SJCRH30 (cell line): Measurements from ENCODE around the gene OR51I2. TPM values are rescaled to one million over a fixed set of nuclear protein-coding genes. Genes with fewer than 3 reads are reported as not detected.

Source experiments
- DNase-seq, 2 experiments: peaks; one replicate each; pipeline ENCODE4 v3.0.0-alpha.2; 2015 to 2020
- H3K27ac ChIP-seq: fragments of 250-450 bp; sonication (Bioruptor Pico); 2 replicates; pipeline ENCODE4 v1.5.1; 2020; ENCODE audit warnings: mild to moderate bottlenecking, moderate library complexity
- H3K27me3 ChIP-seq: fragments of 250-450 bp; sonication (Bioruptor Pico); 2 replicates; pipeline ENCODE4 v1.5.1; 2020; ENCODE audit warnings: mild to moderate bottlenecking, moderate library complexity
- H3K36me3 ChIP-seq: fragments of 250-450 bp; sonication (Bioruptor Pico); 2 replicates; pipeline ENCODE4 v1.5.1; 2020; ENCODE audit warnings: mild to moderate bottlenecking, moderate library complexity
- H3K4me1 ChIP-seq: fragments of 250-450 bp; sonication (Bioruptor Pico); 2 replicates; pipeline ENCODE4 v1.5.1; 2020; ENCODE audit warnings: mild to moderate bottlenecking, moderate library complexity
- H3K4me3 ChIP-seq: fragments of 250-450 bp; sonication (Bioruptor Pico); 2 replicates; pipeline ENCODE4 v1.5.1; 2020; ENCODE audit warnings: mild to moderate bottlenecking, moderate library complexity
- H3K9me3 ChIP-seq: fragments of 250-450 bp; sonication (Bioruptor Pico); replicated peaks from 2 replicates; pipeline ENCODE4 v1.5.1; 2020; ENCODE audit warnings: mild to moderate bottlenecking, moderate library complexity
- total RNA-seq: library from RNA; depleted of rRNA; stranded (reverse); fragments of >200 nt; shearing (Covaris generic); gene quantifications from 2 replicates; pipeline ENCODE4 v1.2.3, GENCODE V29; 2014; rRNA removed

Gene OR51I2
- total RNA-seq, 1 experiment from 2014 or later, result not detected

DNA sequence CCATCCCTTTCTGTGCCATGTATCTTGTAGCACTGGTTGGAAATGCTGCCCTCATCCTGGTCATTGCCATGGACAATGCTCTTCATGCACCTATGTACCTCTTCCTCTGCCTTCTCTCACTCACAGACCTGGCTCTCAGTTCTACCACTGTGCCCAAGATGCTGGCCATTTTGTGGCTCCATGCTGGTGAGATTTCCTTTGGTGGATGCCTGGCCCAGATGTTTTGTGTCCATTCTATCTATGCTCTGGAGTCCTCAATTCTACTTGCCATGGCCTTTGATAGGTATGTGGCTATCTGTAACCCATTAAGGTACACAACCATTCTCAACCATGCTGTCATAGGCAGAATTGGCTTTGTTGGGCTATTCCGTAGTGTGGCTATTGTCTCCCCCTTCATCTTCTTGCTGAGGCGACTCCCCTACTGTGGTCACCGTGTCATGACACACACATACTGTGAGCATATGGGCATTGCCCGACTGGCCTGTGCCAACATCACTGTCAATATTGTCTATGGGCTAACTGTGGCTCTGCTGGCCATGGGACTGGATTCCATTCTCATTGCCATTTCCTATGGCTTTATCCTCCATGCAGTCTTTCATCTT, 39.8 kb downstream of the OR51I2 start:
- DNase-seq, result no peak
- H3K9me3 ChIP-seq, result no peaks in the 10 kb centered on the region
- no peaks in the 10 kb centered on the region for H3K27me3 ChIP-seq
- H3K4me3 ChIP-seq, result no peak overlapping the region
- no peaks in the 10 kb centered on the region for H3K36me3 ChIP-seq
- H3K4me1 ChIP-seq, result no peaks in the 10 kb centered on the region
- no peak overlapping the region for H3K27ac ChIP-seq

DNA sequence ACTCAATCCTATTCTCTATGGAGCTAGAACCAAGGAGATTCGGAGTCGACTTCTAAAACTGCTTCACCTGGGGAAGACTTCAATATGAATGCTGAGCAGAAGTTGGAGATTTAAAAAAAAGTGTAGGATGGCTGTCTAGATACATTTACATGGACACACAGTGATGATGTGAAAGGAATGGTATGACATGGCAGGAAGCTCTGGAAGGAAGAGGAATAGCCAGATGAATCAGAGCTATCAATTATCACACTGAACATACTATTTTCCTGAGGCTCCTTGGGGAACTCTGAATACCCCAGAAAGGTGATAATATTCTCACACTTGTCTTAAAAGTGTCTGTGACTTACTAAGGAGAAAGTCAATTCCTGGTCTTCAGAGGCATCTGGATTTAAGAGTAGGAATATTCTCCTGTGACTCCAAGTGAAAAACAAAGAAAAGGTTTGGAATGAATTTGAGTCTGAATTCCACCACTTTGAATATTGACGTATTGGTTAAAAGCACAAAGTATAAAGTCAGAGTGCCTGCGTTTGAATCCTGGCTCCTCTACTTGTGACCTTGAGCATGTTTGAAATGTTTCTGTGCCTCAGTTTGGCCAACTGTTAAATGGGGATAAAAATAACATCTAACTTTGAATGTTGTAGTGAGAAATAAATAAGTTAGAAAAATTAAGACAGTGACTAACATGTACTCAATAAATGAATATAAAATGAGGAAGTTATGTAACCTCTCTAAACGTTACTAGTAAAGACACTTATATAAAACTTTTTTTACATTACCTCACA, 40.6 kb downstream of the OR51I2 start:
- H3K9me3 ChIP-seq, result no peaks in the 10 kb centered on the region
- H3K36me3 ChIP-seq, result no peaks in the 10 kb centered on the region
- no peak overlapping the region for H3K4me3 ChIP-seq
- H3K27me3 ChIP-seq, result no peaks in the 10 kb centered on the region
- no peak overlapping the region for H3K27ac ChIP-seq
- no peak for DNase-seq
- no peaks in the 10 kb centered on the region for H3K4me1 ChIP-seq

DNA sequence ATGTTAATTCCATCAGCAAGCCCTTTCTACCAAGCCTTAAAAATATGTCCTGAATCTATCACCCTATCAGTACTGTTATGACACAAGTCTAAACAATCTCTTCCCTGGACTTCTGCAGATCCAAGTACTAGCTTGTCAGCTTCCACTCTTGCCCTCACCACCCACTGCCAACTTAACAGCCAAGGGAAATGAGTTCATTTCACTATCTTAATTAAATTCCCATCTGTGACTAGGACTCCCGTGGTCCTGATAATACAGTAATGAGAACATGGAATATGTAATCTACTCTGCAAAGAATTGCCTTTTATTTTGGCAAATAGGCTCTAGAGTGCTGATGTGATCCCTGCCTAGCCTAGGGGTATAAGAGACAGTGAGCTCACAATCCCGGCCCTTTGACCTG, 50.5 kb downstream of the OR51I2 start:
- H3K9me3 ChIP-seq, result no peaks in the 10 kb centered on the region
- no peak overlapping the region for H3K4me3 ChIP-seq
- no peaks in the 10 kb centered on the region for H3K36me3 ChIP-seq
- H3K27ac ChIP-seq, result no peak overlapping the region
- no peaks in the 10 kb centered on the region for H3K4me1 ChIP-seq
- no peaks in the 10 kb centered on the region; the same call in 1 of the 2 replicates for H3K27me3 ChIP-seq
- no peak for DNase-seq

DNA sequence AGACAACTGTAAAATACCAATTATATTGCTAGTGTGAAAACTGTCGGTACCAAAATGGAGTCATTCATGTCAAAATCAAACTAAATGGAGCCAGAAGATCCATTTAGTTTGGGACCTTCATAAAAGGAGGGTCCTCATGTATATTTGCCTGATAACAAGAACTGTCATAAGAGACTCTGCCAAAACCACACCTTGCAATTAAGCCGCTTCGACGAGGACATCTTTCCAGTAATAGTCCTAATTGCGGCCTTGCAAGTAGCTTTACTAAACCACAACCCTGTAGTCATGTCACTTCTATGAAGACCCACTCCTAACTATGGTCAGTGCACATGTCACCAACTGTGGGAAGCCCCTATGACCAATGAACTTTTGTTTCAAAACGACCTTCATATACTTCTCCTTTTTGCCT, 51.3 kb downstream of the OR51I2 start:
- no peaks in the 10 kb centered on the region for H3K4me1 ChIP-seq
- DNase-seq, result no peak
- H3K27ac ChIP-seq, result no peak overlapping the region
- no peaks in the 10 kb centered on the region for H3K9me3 ChIP-seq
- H3K4me3 ChIP-seq, result no peak overlapping the region
- no peaks in the 10 kb centered on the region; the same call in none of the 2 replicates for H3K27me3 ChIP-seq
- no peaks in the 10 kb centered on the region for H3K36me3 ChIP-seq

DNA sequence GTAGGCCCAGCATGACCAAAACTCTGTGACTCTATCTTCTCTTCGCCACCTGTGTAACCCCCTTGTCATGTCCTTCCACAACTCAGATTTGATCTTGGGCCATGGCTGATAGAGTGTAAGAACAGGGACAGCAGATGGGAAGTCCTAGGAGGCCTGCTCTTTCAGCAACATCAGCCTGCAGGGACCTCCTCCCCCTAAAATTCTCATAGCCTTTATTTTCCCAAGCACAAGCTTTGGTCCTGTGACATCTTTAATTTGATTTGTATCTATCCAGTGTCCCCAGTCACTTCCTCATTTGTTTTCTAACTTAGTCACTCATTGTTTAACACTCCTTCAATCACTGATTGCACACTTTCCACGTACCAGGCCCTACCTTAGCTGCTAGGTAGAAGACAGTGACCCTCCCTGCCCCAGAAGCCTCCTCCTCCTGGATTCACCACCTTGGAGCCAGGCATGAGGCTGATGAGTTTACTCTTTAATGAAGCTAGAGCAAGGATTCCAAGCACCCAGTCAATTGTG, 55.3 kb downstream of the OR51I2 start:
- Histone ChIP-seq H3K27ac (no peak overlapping the region), H3K4me1 (no peaks in the 10 kb centered on the region), H3K9me3 (no peaks in the 10 kb centered on the region), H3K27me3 (peaks cover 5% of the 10 kb centered on the region), H3K4me3 (no peak overlapping the region), H3K36me3 (no peaks in the 10 kb centered on the region)
- no peak for DNase-seq

DNA sequence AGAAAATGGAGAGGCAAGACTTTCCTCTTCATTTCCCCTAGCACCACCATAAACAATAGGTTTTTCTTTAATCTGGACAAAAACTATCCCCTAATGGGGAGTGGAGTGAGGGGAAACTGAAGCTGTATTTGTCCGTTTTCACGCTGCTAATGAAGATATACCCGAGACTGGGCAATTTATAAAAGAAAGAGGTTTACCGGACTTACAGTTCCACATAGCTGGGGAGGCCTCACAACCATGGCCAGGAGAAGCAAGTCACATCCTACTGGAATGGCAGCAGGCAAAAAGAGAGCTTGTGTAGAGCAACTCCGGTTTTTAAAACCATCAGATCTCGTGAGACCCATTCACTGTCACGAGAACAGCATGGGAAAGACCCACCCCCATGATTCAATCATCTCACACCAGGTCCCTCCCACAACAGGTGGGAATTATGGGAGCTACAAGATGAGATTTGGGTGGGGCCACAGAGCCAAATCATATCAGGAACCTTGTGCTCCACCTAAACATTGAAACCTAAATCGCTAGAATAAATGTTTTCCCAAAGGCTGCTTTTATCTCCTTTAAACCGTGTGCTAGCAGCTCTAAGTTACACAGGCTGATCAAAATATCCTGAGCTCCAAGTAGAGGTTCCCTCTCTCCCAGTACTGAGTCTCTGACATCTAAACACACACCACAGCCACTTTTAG, 56.4 kb downstream of the OR51I2 start:
- H3K9me3 ChIP-seq, result no peaks in the 10 kb centered on the region
- H3K36me3 ChIP-seq, result no peaks in the 10 kb centered on the region
- no peak for DNase-seq
- no peak overlapping the region for H3K27ac ChIP-seq
- H3K27me3 ChIP-seq, result peaks cover 5% of the 10 kb centered on the region
- no peak overlapping the region for H3K4me3 ChIP-seq
- H3K4me1 ChIP-seq, result no peaks in the 10 kb centered on the region

Other genes with a start within 250 kb of the OR51I2 start
- gene OR51V1, start 248.6 kb upstream of the OR51I2 start, total RNA-seq, result not detected in 2 replicates
- not detected in 2 replicates for gene HBB, start 222.3 kb upstream of the OR51I2 start, total RNA-seq
- gene HBD, start 214.8 kb upstream of the OR51I2 start, total RNA-seq, result not detected in 2 replicates
- gene HBG1, start 199.5 kb upstream of the OR51I2 start, total RNA-seq, result not detected in 2 replicates
- gene HBG2, start 194.5 kb upstream of the OR51I2 start, total RNA-seq, result not detected in 2 replicates
- gene HBE1, start 179.4 kb upstream of the OR51I2 start, total RNA-seq, result 0.26 TPM in 1 of 2 replicates, not detected in the other
- not detected in 2 replicates for gene OR51B4, start 147.4 kb upstream of the OR51I2 start, total RNA-seq
- gene OR51B2, start 125.0 kb upstream of the OR51I2 start, total RNA-seq, result not detected in 2 replicates
- gene OR51B5, start 105.8 kb upstream of the OR51I2 start, total RNA-seq, result 0.28 TPM in 1 of 2 replicates, not detected in the other
- gene OR51B6, start 97.8 kb upstream of the OR51I2 start, total RNA-seq, result not detected in 2 replicates
- not detected in 2 replicates for gene OR51M1, start 65.5 kb upstream of the OR51I2 start, total RNA-seq
- not detected in 2 replicates for gene OR51Q1, start 27.2 kb upstream of the OR51I2 start, total RNA-seq
- not detected in 2 replicates for gene OR51I1, start 7.8 kb upstream of the OR51I2 start, total RNA-seq
- gene OR52D1, start 39.4 kb downstream of the OR51I2 start, total RNA-seq, result not detected in 2 replicates
- gene UBQLN3, start 60.6 kb downstream of the OR51I2 start, total RNA-seq, result not detected in 2 replicates
- gene UBQLNL, start 67.4 kb downstream of the OR51I2 start, total RNA-seq, result not detected in 2 replicates
- not detected in 2 replicates for gene OR52H1, start 99.2 kb downstream of the OR51I2 start, total RNA-seq
- not detected in 2 replicates for gene OR52B6, start 131.6 kb downstream of the OR51I2 start, total RNA-seq
- not detected in 2 replicates for gene TRIM6, start 147.3 kb downstream of the OR51I2 start, total RNA-seq
- not detected in 2 replicates for gene TRIM34, start 175.7 kb downstream of the OR51I2 start, total RNA-seq
- gene TRIM5, start 235.8 kb downstream of the OR51I2 start, total RNA-seq, result 10.2 and 10.5 TPM in 2 replicates
- gene TRIM22, start 240.5 kb downstream of the OR51I2 start, total RNA-seq, result 0.30 and 0.65 TPM in 2 replicates